Measurements from ENCODE around the gene MRPL41.
A peak's percentile ranks its signal among the peaks of the same experiment; 100 is the strongest.

Gene MRPL41

GRCh38 chr9:137586854-137587253, 35.2 kb downstream of the MRPL41 start:
- no peak for TF ChIP-seq CTCF (IDR thresholded peaks at IDR 0.05; ENCODE audit: low read depth, low read length, missing control alignments)
- DNase-seq (ENCODE audit: low read depth) = no peak
- no peak overlapping the region for H3K4me3 ChIP-seq (ENCODE audit: low read depth, low read length)
- in situ Hi-C loops (cut with HindIII; ENCODE audit: low sequenced_read_pairs) = no loop called here

DNA sequence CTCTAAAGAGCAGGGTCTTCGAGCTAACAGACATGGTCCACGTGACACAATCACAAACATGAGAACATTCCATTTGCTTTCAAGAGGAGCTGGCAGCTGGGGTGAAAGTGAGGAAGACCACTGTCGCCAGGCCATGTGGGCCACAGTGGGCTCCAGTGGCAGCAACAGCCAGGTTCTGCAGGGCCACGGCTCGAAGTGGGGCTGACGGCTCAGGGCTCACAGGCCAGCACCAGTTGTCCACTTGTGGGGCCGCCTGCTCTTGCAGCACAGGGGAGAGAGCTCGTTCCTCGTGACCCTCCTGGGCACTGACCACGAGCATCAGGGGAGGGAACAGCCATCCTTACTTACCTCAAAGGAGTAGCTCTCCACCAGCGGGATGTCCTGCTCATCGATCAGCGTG, 36.6 kb downstream of the MRPL41 start:
- DNase-seq (ENCODE audit: low read depth) = no peak
- in situ Hi-C loops (cut with HindIII; ENCODE audit: low sequenced_read_pairs) = no loop called here
- no peak overlapping the region for H3K4me3 ChIP-seq (ENCODE audit: low read depth, low read length)
- TF ChIP-seq CTCF (IDR thresholded peaks at IDR 0.05; ENCODE audit: low read depth, low read length, missing control alignments) = no peak

DNA sequence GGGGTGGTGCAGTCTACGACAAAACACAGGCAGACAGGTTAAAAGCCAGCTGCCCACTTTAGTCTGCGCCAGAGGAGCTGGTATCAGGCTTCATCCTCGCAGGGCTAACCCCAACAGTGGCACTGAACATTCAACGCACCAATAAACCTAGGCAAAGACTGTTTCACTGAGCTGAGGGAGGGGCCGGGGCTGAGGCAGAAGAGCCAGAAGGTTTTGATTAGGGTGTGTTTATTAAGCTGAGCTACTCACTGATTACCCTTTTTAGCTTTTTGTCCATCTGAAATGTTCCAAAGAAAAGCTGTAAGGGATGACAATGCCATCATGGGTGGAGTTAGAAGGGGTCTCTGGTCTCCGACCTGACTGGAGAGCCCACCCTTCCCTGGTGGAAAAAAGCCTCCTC, 37.2 kb downstream of the MRPL41 start:
- in situ Hi-C loops (cut with HindIII; ENCODE audit: low sequenced_read_pairs) = no loop called here
- no peak for TF ChIP-seq CTCF (IDR thresholded peaks at IDR 0.05; ENCODE audit: low read depth, low read length, missing control alignments)
- no peak for DNase-seq (ENCODE audit: low read depth)
- peak overlapping the region; percentile 65 for H3K4me3 ChIP-seq (ENCODE audit: low read depth, low read length)

DNA sequence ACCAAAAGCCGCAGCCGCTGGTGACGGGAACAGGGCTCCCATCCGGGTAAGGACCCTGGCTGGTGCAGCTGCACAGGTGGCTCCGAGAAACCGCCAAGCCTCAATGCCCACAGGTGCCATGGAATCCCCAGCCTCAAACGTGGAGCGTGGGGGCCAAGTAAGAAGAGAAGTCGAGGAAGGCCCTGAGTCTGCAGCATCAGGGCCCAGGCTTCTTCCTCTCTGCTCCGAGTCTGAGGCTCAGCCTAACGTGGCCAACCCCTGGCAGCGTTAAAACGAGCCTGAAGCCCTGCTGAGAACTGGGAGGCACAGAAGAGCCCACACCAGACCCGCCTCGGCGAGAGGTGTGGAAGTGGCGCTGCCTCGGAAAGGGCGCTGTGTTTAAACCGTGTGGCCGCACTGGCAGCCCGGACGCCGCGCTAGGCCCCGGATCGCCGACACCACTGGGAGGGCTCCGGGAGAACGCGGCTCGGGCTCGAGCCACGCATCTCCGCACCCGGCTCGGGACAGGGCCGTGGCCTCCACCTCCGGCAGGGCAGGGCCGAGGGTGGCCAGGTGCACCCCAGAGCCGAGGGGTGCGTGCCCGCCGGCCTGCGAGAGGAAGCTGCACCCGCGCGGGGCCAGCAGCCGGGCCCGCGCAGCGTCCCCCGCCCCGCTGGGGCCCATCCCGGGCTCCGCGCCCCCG, 37.9 kb downstream of the MRPL41 start:
- no peak for TF ChIP-seq CTCF (IDR thresholded peaks at IDR 0.05; ENCODE audit: low read depth, low read length, missing control alignments)
- in situ Hi-C loops (cut with HindIII; ENCODE audit: low sequenced_read_pairs) = no loop called here
- H3K4me3 ChIP-seq (ENCODE audit: low read depth, low read length) = peak overlapping the region; percentile 65
- no peak for DNase-seq (ENCODE audit: low read depth)

- DNase-seq (ENCODE audit: low read depth) = no peak
- peak overlapping the region; percentile 65 for H3K4me3 ChIP-seq (ENCODE audit: low read depth, low read length)
- in situ Hi-C loops (cut with HindIII; ENCODE audit: low sequenced_read_pairs) = no loop called here
- TF ChIP-seq CTCF (IDR thresholded peaks at IDR 0.05; ENCODE audit: low read depth, low read length, missing control alignments) = no peak
Measured at GRCh38 chr9:137590123-137590468, 38.4 kb downstream of the MRPL41 start.

DNA sequence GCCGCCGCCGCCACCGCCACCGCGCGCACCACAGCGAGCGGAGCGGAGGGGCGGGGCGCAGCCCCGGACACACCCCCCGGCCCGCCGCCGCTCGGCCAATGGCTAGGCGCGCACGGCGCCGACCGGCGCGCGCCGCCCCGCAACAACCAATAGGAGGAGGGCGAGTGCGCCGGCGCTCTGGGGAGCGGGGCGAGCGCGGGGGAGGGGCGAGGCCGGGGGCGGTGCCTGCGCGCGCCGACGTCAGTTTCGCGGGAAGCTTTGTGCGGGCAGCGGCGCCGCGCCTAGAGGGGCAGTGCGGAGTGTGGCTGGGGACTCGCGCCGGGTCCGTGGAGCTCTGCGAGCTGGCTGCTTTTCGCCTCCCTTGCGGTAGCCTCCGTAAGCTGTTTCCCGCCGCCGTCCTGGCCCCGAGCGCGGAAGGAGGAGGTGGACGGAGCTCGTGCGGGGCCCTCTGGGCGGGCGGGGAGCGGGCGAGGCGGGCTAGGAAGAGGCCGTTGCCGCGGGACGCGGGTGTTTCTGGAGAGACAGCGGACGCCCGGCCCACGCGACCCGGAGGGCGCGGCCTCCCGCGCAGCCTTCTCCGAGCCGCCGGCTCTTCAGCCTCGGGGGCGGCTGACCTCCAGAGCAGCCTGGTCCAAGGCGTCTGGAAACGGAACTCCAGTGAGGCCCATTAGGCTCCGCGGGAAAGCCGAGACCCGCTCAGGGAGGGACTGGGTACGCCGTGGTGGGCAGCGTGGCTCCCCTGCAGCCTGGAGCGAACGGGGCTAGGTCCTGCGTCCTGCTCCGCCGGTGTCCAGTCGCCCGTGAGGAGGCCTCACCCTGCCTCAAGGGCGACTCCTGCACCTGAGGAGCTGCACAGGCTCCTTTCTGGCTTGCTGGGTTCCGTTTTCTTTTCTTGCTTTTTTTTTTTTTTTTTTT, 39.0 kb downstream of the MRPL41 start, which contains the start of gene ZMYND19:
Gene ZMYND19 (minus strand): TSS at position 44 of the 915 bp plus-strand sequence. CDS start 249 bp downstream, outside the sequence.
- in situ Hi-C loops (cut with HindIII; ENCODE audit: low sequenced_read_pairs) = no loop called here
- peak; percentile 55 for DNase-seq (ENCODE audit: low read depth)
- TF ChIP-seq CTCF (IDR thresholded peaks at IDR 0.05; ENCODE audit: low read depth, low read length, missing control alignments) = peak; percentile 2
- peak within 1 kb of the TSS; percentile 68 for H3K4me3 ChIP-seq (ENCODE audit: low read depth, low read length)
